GM10847 (cell line): ENCODE measurements around the gene TRMT1L.

ENCODE experiments used
- POLR2A ChIP-seq: IDR thresholded peaks from 2 replicates; pipeline ENCODE4 v1.6.1; 2011; ENCODE audit not compliant: insufficient read length; ENCODE audit errors: extremely low read depth

Gene TRMT1L

DNA sequence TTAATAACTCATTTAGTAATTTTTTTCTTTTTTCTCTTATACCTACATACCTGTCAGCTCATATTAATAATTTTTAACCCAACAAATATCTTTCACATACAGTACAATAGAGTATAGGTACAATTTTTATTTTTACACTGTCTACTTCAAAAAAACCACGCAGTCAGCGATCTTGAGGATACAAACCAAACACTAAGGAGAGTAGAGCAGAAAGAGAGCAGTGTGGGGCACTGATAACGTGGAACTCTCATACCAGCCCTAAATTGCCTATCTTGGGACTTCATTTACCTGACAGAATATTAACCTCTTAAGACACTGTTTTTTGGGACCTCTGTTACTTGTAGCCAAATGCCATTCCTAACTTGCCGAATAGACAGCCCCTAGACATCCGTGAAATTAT is 5.5 kb downstream of the TRMT1L start:
- TF ChIP-seq POLR2A = no peak

DNA sequence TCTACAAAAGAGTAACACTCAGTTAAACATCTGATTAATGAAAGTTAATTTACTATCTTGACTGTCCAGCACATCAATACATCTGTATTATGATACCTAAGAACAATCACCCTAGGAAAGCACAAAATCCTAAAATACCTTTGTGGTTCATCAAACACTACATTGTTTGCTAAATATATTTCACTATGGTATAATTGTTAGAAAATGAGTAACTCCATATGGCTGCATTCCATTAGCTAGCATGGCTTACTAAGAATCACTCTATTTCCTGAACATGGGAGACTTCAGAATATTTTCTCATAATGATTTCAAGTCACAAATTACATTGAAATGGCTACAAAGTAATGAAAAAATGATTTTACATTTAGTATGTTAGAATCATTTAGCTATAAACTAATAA is 12.5 kb downstream of the TRMT1L start:
- TF ChIP-seq POLR2A = no peak

DNA sequence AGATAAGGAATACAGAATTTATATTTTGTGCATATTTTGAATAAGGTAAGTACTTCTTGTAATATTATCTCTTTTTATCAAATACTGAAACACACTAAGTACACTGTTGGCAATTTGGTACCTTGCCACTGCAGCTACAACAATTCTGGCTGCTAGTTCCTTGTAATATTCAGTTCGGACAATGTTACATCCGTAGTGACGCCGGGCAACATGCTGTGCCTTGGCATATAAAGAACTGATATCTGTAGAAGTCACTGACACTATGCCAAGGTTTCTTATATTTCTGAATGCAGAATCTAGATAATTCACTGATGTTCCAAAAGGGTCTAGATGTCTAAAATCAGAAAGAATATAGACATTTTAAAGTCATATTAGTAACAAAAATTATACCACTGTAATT is 17.5 kb downstream of the TRMT1L start:
- TF ChIP-seq POLR2A = no peak

DNA sequence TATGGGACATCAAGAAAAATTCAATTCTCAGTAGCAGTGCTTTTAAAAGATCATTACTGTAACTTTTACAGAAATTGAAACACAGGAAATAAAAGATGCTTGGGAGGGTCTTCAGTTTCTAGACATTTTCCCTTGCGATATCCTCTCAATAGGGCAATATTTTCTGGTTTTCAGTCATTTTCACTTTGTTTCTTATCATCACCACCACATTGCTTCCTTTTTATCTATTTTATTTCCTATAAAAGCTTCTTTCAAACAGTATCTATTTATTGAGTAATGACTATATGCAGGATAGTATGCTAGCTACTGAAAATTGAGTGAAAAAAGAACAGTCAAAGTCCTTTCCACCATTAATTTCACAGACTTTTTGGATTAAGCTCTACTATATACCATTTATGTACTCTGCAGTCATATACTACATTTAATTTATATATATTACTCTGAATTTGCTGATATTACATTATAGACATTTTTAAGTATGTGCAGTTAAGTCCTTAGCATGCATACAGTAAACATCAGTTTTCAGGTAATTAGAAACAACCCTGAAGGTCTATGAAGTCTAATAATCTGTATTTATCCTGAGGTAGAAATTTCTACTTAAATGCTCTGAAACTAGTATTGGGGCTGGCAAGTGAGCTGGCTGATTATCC is 18.7 kb downstream of the TRMT1L start:
- no peak for TF ChIP-seq POLR2A

GRCh38 chr1:185132534-185132933 is 24.2 kb downstream of the TRMT1L start:
- no peak for TF ChIP-seq POLR2A

DNA sequence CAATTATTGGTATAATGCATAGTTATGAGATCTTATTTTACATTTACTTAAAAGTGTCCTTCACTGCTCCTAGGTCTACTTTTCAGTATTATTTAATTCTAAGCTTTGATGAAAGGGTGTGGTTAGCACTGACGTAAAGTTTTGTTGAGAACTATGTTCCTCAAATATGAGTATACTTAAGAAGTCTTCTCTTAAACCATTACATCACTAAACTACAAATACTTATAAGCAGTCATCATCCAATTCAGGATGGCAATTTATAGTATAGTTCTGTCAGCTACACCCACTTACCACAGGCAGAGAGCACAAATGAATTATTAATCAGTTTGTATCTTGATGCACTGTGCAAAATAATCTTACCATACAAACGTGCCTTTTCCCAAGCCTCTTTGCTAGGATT is 27.0 kb downstream of the TRMT1L start:
- no peak for TF ChIP-seq POLR2A

DNA sequence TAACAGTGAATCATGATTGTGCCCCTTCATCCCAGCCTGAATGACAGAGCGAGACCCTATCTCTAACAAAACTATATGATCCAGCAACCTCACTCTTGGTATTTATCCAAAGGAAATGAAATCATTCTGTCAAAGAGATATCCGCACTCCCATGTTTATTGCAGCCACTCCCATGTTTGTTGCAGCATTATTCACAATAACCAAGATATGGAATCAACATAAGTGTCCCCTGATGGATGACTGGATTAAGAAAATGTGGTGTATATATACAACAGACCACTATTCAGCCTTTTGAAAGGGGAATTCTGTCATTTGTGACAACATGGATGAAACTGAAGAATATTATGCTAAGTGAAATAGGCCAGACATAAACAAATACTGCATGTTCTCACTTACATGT is 44.4 kb downstream of the TRMT1L start:
- TF ChIP-seq POLR2A = no peak

- TF ChIP-seq POLR2A = no peak
Measured at GRCh38 chr1:185111873-185112272, 44.9 kb downstream of the TRMT1L start.

DNA sequence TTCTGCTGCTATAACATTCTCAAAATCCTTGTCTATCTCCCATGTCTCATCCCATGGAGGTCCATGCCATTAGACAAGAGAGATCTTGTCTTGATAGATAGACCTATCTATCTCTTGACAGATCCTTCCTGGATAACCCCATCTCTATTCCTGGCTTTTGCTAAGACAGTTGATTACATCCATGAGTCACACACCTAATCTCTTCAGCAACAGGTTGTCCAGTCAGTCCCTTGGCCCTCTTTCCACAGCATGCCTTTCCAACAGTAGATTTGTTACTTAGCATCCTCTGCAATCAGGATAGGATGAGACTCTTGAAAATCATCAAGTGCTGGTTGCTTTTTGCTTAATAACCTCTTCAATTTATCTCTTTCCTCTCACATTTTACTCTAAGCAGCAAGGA is 46.6 kb downstream of the TRMT1L start:
- TF ChIP-seq POLR2A = no peak

- TF ChIP-seq POLR2A = no peak
Measured at GRCh38 chr1:185108321-185108720, 48.4 kb downstream of the TRMT1L start.

GRCh38 chr1:185105121-185105520 is 51.6 kb downstream of the TRMT1L start:
- TF ChIP-seq POLR2A = no peak

- no peak for TF ChIP-seq POLR2A
Measured at GRCh38 chr1:185104083-185104482, 52.7 kb downstream of the TRMT1L start.

GRCh38 chr1:185096531-185096930 is 60.2 kb downstream of the TRMT1L start:
- no peak for TF ChIP-seq POLR2A

DNA sequence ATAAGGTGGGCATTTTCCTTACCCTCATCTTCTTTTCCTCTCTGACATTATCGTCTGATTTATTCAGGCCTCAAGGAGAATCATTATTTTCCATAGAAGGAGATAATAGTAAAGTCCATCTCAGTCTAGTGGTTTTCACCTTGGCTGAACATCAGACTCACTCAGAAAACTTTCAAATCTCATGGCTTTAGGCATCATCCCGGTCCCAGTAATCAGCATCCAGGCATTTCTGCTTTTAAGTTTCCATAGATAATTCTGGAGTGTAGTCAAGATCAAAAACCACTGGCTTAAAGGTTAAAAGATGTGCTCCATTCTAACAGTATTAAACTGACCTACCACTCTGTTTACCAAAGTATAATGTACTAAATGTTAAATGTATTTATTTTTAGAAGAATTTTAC is 62.0 kb downstream of the TRMT1L start:
- TF ChIP-seq POLR2A = no peak

DNA sequence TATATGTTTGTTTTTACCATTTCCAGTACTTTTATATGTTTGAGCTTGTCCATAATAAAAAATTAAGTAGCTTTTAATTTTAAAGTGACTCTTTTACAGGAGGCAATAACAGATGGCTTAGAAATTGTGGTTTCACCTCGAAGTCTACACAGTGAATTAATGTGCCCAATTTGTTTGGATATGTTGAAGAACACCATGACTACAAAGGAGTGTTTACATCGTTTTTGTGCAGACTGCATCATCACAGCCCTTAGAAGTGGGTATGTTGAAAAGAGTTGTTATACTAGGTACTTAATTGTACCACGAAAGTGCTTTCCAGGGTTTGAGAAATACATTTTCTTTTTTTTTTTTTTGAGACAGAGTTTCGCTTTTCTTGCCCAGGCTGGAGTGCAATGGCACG is 65.3 kb downstream of the TRMT1L start:
- TF ChIP-seq POLR2A = no peak

- no peak for TF ChIP-seq POLR2A
Measured at GRCh38 chr1:185087746-185088145, 69.0 kb downstream of the TRMT1L start.

DNA sequence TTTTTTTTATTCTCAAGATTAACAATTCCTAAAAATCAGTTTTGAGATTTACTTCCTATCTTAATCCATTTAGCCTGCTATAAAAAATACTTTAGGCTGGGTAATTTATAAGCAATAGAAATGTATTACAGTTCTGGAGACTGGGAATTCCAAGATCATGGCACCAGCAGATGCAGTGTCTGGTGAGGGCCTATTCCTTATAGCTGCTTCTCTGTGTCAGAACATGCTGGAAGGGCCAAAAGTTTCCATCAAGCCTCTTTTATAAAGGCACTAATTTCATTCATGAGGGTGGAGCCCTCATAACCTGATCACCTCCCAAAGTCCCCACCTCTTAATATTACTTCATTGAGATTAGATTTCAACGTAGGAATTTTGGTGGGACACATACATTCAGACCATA is 69.7 kb downstream of the TRMT1L start:
- no peak for TF ChIP-seq POLR2A
